Measurements from ENCODE around the gene DDX28. TPM values are rescaled to one million over a fixed set of nuclear protein-coding genes. Genes with fewer than 3 reads are reported as not detected.

Gene DDX28
- total RNA-seq, 2 experiments from 2014 or later = 9.4 to 9.7 TPM

GRCh38 chr16:68062910-68063393, 39.9 kb upstream of the DDX28 start:
- CTCF ChIA-PET = interaction anchor here (0.7 to 3.1 kb wide), 5 partner anchors 12 to 305 kb away, joined by 3 to 15 read pairs (median 4); no protein-coding TSS in a partner anchor
- Mint-ChIP-seq H3K4me1 (ENCODE audit: low read depth) (peaks cover 59% of the 10 kb centered on the region), H3K9me3 (no peaks in the 10 kb centered on the region), H3K27me3 (ENCODE audit: low read depth) (no peaks in the 10 kb centered on the region), H3K36me3 (ENCODE audit: low read depth) (peaks cover 31% of the 10 kb centered on the region), H3K27ac (peak overlapping the region; percentile 65), H3K4me3 (no peak overlapping the region)
- intact Hi-C loops (cut with micrococcal nuclease) = loop anchor here (2.0 kb wide), 1 partner anchor 40 kb away; the partner anchor contains the start of genes DDX28 and DUS2
- peak; percentile 75 for DNase-seq

- no peak overlapping the region for H3K4me3 Mint-ChIP-seq
- intact Hi-C loops (cut with micrococcal nuclease) = no loop called here
- DNase-seq = no peak
- H3K27ac Mint-ChIP-seq = peak overlapping the region; percentile 63
- CTCF ChIA-PET = interaction anchor here (0.8 to 1.5 kb wide), 3 partner anchors 10 to 245 kb away, joined by 3 to 5 read pairs (median 3); no protein-coding TSS in a partner anchor
- no peaks in the 10 kb centered on the region for H3K9me3 Mint-ChIP-seq
- peaks cover 30% of the 10 kb centered on the region for H3K36me3 Mint-ChIP-seq (ENCODE audit: low read depth)
- H3K4me1 Mint-ChIP-seq (ENCODE audit: low read depth) = peaks cover 56% of the 10 kb centered on the region
- no peaks in the 10 kb centered on the region for H3K27me3 Mint-ChIP-seq (ENCODE audit: low read depth)
Observed at GRCh38 chr16:68061396-68061795, 38.4 kb upstream of the DDX28 start.

DNA sequence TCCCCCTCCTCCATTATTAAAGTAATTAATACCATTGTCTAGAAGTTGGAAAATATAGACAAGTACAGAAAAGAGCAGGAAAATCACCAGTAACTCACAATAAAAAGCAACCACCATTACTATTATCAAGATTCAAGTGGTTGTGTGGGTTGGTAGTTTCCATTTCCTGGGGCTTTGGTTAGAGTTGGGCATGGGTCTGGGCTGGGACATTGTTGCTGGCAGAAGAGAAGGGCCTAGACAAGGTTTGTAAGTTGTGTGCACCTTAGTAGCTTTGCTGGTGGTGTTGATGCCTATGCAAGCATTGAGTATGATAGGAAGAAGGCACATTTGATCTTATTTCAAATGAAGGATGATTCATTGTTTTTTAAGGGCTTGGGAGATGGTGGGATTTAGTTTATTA, 36.8 kb upstream of the DDX28 start:
- peaks cover 32% of the 10 kb centered on the region for H3K36me3 Mint-ChIP-seq (ENCODE audit: low read depth)
- H3K27me3 Mint-ChIP-seq (ENCODE audit: low read depth) = no peaks in the 10 kb centered on the region
- CTCF ChIA-PET = interaction anchor here (0.6 to 0.7 kb wide), 2 partner anchors 57 to 131 kb away, joined by 4 read pairs; no protein-coding TSS in a partner anchor
- H3K9me3 Mint-ChIP-seq = no peaks in the 10 kb centered on the region
- no peak overlapping the region for H3K27ac Mint-ChIP-seq
- intact Hi-C loops (cut with micrococcal nuclease) = no loop called here
- peaks cover 42% of the 10 kb centered on the region for H3K4me1 Mint-ChIP-seq (ENCODE audit: low read depth)
- DNase-seq = no peak
- H3K4me3 Mint-ChIP-seq = no peak overlapping the region

GRCh38 chr16:68055395-68055794, 32.4 kb upstream of the DDX28 start:
- Mint-ChIP-seq H3K9me3 (no peaks in the 10 kb centered on the region), H3K27me3 (ENCODE audit: low read depth) (no peaks in the 10 kb centered on the region), H3K4me3 (no peak overlapping the region), H3K4me1 (ENCODE audit: low read depth) (peaks cover 11% of the 10 kb centered on the region), H3K27ac (no peak overlapping the region), H3K36me3 (ENCODE audit: low read depth) (peaks cover 27% of the 10 kb centered on the region)
- intact Hi-C loops (cut with micrococcal nuclease) = no loop called here
- DNase-seq = no peak
- CTCF ChIA-PET = interaction anchor here (1.5 kb wide), 1 partner anchor 15 kb away, joined by 5 read pairs; no protein-coding TSS in a partner anchor

- CTCF ChIA-PET = interaction anchor here (0.6 kb wide), 1 partner anchor 231 kb away, joined by 3 read pairs; no protein-coding TSS in a partner anchor
- DNase-seq = no peak
- Mint-ChIP-seq H3K27me3 (ENCODE audit: low read depth) (no peaks in the 10 kb centered on the region), H3K4me3 (no peak overlapping the region), H3K36me3 (ENCODE audit: low read depth) (peaks cover 31% of the 10 kb centered on the region), H3K4me1 (ENCODE audit: low read depth) (no peaks in the 10 kb centered on the region), H3K9me3 (no peaks in the 10 kb centered on the region), H3K27ac (no peak overlapping the region)
- intact Hi-C loops (cut with micrococcal nuclease) = no loop called here
Observed at GRCh38 chr16:68049449-68049848, 26.4 kb upstream of the DDX28 start.

DNA sequence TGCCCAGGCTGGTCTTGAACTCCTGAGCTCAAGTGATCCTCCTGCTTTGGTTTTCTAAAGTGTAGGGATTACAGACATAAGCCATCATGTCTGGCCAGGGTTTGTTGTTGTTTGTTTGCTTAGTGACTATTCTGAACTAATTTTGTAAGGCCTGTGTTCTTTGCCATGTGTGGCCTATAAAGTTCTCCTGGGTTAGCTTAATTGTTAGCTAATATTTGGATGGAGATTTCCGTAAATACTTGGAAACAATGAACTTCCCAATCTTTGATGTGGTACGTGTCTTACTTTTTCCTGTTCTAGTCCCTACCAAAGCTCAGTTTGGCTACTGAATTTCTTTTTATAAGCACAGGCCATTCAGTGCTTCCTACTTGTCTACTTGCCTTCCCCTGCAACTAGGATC, 25.0 kb upstream of the DDX28 start:
- no peaks in the 10 kb centered on the region for H3K27me3 Mint-ChIP-seq (ENCODE audit: low read depth)
- H3K36me3 Mint-ChIP-seq (ENCODE audit: low read depth) = peaks cover 22% of the 10 kb centered on the region
- DNase-seq = no peak
- CTCF ChIA-PET = interaction anchor here (0.6 kb wide), 3 partner anchors 36 to 471 kb away, joined by 3 to 5 read pairs (median 3); no protein-coding TSS in a partner anchor
- no peaks in the 10 kb centered on the region for H3K4me1 Mint-ChIP-seq (ENCODE audit: low read depth)
- no peak overlapping the region for H3K4me3 Mint-ChIP-seq
- H3K27ac Mint-ChIP-seq = no peak overlapping the region
- no peaks in the 10 kb centered on the region for H3K9me3 Mint-ChIP-seq
- intact Hi-C loops (cut with micrococcal nuclease) = no loop called here

DNA sequence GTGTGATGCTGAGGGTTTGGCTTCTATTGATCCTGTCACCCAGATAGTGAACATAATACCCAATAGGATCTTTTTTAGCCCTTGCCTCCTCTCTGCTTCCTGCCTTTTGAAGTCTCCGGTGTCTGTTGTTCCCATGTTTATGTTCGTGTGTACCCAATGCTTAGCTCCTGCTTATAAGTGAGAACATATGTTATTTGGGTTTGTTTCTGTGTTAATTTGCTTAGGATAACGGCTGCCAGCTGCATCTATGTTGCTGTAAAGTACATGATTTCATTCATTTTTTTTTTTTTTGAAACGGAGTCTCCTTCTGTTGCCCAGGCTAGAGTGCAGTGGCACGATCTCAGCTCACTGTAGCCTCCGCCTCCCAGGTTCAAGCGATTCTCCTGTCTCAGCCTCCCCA, 23.1 kb upstream of the DDX28 start:
- Mint-ChIP-seq H3K27ac (no peak overlapping the region), H3K27me3 (ENCODE audit: low read depth) (no peaks in the 10 kb centered on the region), H3K36me3 (ENCODE audit: low read depth) (peaks cover 21% of the 10 kb centered on the region), H3K4me1 (ENCODE audit: low read depth) (no peaks in the 10 kb centered on the region), H3K9me3 (no peaks in the 10 kb centered on the region), H3K4me3 (no peak overlapping the region)
- CTCF ChIA-PET = interaction anchor here (0.6 to 1.2 kb wide), 3 partner anchors 8 to 59 kb away, joined by 3 to 4 read pairs (median 3); no protein-coding TSS in a partner anchor
- DNase-seq = no peak
- intact Hi-C loops (cut with micrococcal nuclease) = no loop called here

GRCh38 chr16:68041783-68042182, 18.8 kb upstream of the DDX28 start:
- H3K27ac Mint-ChIP-seq = no peak overlapping the region
- H3K4me1 Mint-ChIP-seq (ENCODE audit: low read depth) = peaks cover 7% of the 10 kb centered on the region
- H3K9me3 Mint-ChIP-seq = no peaks in the 10 kb centered on the region
- no peak overlapping the region for H3K4me3 Mint-ChIP-seq
- CTCF ChIA-PET = interaction anchor here (0.6 to 3.4 kb wide), 10 partner anchors 13 to 186 kb away, joined by 3 to 21 read pairs (median 8); partner anchors contain the start of gene NRN1L
- peaks cover 21% of the 10 kb centered on the region for H3K36me3 Mint-ChIP-seq (ENCODE audit: low read depth)
- H3K27me3 Mint-ChIP-seq (ENCODE audit: low read depth) = no peaks in the 10 kb centered on the region
- intact Hi-C loops (cut with micrococcal nuclease) = no loop called here
- no peak for DNase-seq

- CTCF ChIA-PET = interaction anchor here (0.6 to 3.4 kb wide), 41 partner anchors 8 to 1766 kb away, joined by 3 to 21 read pairs (median 4); partner anchors contain the start of genes DDX28, DPEP2, DUS2 and NRN1L
Observed at GRCh38 chr16:68040506-68041288, 17.7 kb upstream of the DDX28 start.

GRCh38 chr16:68037841-68038597, 15.0 kb upstream of the DDX28 start:
- Mint-ChIP-seq H3K27me3 (ENCODE audit: low read depth) (no peaks in the 10 kb centered on the region), H3K9me3 (no peaks in the 10 kb centered on the region), H3K4me3 (no peak overlapping the region), H3K4me1 (ENCODE audit: low read depth) (peaks cover 7% of the 10 kb centered on the region), H3K36me3 (ENCODE audit: low read depth) (peaks cover 23% of the 10 kb centered on the region), H3K27ac (no peak overlapping the region)
- DNase-seq = no peak
- intact Hi-C loops (cut with micrococcal nuclease) = no loop called here
- CTCF ChIA-PET = interaction anchor here (0.6 to 1.0 kb wide), 5 partner anchors 9 to 231 kb away, joined by 3 to 4 read pairs (median 3); no protein-coding TSS in a partner anchor

More at GRCh38 chr16:68040506-68041288, 17.7 kb upstream of the DDX28 start:
- H3K4me3 Mint-ChIP-seq = no peak overlapping the region
- no peaks in the 10 kb centered on the region for H3K27me3 Mint-ChIP-seq (ENCODE audit: low read depth)
- DNase-seq = peak; percentile 95
- H3K9me3 Mint-ChIP-seq = no peaks in the 10 kb centered on the region
- H3K27ac Mint-ChIP-seq = no peak overlapping the region
- H3K4me1 Mint-ChIP-seq (ENCODE audit: low read depth) = peaks cover 7% of the 10 kb centered on the region
- intact Hi-C loops (cut with micrococcal nuclease) = loop anchor here (1.0 kb wide), 5 partner anchors 47 to 519 kb away; partner anchors contain the start of genes PSMB10 and SLC12A4
- H3K36me3 Mint-ChIP-seq (ENCODE audit: low read depth) = peaks cover 24% of the 10 kb centered on the region

DNA sequence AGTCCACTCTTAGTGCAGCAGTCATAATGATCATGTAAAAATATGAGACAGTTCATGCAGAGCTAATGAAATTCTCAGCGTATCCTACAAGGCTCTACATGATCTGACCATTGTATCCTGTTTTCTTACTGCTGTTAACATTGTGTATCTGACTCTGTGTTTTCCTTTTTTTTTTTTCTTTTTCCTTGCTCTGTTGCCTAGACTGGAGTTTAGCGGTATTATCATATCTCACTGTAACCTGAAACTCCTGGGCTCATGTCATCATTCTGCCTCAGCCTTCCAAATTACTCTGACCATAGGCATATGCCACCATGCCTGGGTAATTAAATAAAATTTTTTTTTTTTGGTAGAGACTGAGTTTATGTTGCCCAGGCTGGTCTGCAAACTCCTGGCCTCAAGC, 12.2 kb upstream of the DDX28 start:
- no peaks in the 10 kb centered on the region for H3K9me3 Mint-ChIP-seq
- intact Hi-C loops (cut with micrococcal nuclease) = no loop called here
- no peak overlapping the region for H3K27ac Mint-ChIP-seq
- no peak overlapping the region for H3K4me3 Mint-ChIP-seq
- no peaks in the 10 kb centered on the region for H3K27me3 Mint-ChIP-seq (ENCODE audit: low read depth)
- peaks cover 18% of the 10 kb centered on the region for H3K36me3 Mint-ChIP-seq (ENCODE audit: low read depth)
- CTCF ChIA-PET = interaction anchor here (0.7 to 1.2 kb wide), 3 partner anchors 43 to 142 kb away, joined by 3 to 5 read pairs (median 3); no protein-coding TSS in a partner anchor
- peaks cover 3% of the 10 kb centered on the region for H3K4me1 Mint-ChIP-seq (ENCODE audit: low read depth)
- DNase-seq = no peak

- H3K27me3 Mint-ChIP-seq (ENCODE audit: low read depth) = no peaks in the 10 kb centered on the region
- DNase-seq = no peak
- no peak overlapping the region for H3K27ac Mint-ChIP-seq
- H3K9me3 Mint-ChIP-seq = no peaks in the 10 kb centered on the region
- peaks cover 12% of the 10 kb centered on the region for H3K36me3 Mint-ChIP-seq (ENCODE audit: low read depth)
- no peak overlapping the region for H3K4me3 Mint-ChIP-seq
- no peaks in the 10 kb centered on the region for H3K4me1 Mint-ChIP-seq (ENCODE audit: low read depth)
- CTCF ChIA-PET = interaction anchor here (1.5 kb wide), 1 partner anchor 8 kb away, joined by 7 read pairs; no protein-coding TSS in a partner anchor
- intact Hi-C loops (cut with micrococcal nuclease) = no loop called here
Observed at GRCh38 chr16:68033101-68033500, 10.1 kb upstream of the DDX28 start.
